C4-2B (cell line): Measurements from ENCODE around the gene GCK.

Experiments used
- H3K27ac ChIP-seq: fragments of 450-650 bp; 2 replicates; pipeline ENCODE4 v1.5.1; 2017
- ZFX ChIP-seq: fragments of 450-650 bp; IDR thresholded peaks from 2 replicates; pipeline ENCODE4 v1.6.1; 2017
- TF ChIP-seq, protein P1 (sequence below): fragments of 450-650 bp; conservative IDR thresholded peaks from 2 replicates; pipeline ENCODE4 v1.5.1; 2017; ENCODE audit warnings: mild to moderate bottlenecking

Gene GCK

DNA sequence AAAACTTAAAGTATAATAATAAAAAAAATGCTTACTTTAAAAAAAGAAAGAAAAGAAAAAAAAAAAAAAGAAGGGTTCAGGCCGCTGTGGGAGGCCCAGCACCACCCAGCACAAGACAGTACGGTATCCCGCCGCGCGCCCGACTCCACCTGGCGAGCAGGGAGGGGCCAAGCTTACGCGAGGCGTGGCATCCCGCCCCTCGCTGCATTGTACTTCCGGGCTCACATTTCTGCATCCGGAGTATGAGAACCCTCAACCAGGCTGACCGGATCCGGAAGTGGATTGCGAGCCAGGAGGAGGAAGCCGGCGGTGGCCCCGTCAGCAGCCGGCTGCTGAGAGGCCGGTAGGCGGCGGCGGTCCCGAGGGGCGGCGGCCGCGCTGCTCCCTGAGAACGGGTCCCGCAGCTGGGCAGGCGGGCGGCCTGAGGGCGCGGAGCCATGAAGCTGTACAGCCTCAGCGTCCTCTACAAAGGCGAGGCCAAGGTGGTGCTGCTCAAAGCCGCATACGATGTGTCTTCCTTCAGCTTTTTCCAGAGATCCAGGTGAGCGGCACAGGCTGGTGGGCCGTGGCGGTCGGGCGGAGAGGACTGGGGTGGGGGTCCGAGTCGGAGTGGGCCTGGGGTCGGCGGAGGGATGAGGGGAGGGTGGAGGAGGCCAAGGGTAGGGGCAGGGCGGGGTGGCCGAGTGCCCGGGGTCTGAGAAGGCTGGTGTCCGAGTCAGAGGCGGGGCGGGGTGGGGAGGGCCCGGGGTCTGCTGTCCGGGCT, 11.6 kb upstream of the GCK start, which contains the start of gene YKT6:
Gene YKT6 (plus strand): TSS at position 280 of the 763 bp plus-strand sequence. CDS start 158 bp downstream, at position 438.
- peak within 1 kb of the TSS; percentile 84 for H3K27ac ChIP-seq
- peak; percentile 58 for TF ChIP-seq ZFX
- TF ChIP-seq, protein P1, sequence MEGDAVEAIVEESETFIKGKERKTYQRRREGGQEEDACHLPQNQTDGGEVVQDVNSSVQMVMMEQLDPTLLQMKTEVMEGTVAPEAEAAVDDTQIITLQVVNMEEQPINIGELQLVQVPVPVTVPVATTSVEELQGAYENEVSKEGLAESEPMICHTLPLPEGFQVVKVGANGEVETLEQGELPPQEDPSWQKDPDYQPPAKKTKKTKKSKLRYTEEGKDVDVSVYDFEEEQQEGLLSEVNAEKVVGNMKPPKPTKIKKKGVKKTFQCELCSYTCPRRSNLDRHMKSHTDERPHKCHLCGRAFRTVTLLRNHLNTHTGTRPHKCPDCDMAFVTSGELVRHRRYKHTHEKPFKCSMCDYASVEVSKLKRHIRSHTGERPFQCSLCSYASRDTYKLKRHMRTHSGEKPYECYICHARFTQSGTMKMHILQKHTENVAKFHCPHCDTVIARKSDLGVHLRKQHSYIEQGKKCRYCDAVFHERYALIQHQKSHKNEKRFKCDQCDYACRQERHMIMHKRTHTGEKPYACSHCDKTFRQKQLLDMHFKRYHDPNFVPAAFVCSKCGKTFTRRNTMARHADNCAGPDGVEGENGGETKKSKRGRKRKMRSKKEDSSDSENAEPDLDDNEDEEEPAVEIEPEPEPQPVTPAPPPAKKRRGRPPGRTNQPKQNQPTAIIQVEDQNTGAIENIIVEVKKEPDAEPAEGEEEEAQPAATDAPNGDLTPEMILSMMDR, result peak; percentile 65

DNA sequence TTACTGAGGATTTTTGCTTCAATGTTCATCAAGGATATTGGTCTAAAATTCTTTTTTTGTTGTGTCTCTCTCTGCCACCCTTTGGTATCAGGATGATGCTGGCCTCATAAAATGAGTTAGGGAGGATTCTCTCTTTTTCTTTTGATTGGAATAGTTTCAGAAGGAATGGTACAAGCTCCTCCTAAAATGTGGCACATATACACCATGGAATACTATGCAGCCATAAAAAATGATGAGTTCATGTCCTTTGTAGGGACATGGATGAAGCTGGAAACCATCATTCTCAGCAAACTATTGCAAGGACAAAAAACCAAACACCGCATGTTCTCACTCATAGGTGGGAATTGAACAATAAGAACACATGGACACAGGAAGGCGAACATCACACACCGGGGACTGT, 10.9 kb upstream of the GCK start:
- peak overlapping the region; percentile 84; the same call in 1 of the 2 replicates for H3K27ac ChIP-seq

DNA sequence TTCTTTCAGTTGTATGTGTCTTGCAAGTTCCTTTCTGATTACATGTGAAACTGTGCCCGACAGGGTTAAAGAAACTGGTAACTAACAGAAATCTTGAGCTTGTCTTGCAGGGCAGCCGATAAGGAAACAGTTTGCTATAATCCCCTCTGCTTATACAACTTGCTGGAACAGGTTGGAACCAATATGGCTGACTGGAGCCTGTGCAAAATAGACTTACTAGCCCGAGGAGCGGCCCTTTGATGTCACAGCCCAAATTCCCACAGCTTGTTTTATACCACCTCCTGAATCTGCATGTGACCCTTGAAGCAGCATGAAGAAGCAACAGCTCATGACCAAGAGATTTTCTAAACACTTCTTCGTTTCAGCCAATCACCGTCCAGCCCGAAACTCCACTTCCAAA, 8.2 kb upstream of the GCK start:
- no peak overlapping the region for H3K27ac ChIP-seq
- no peak for TF ChIP-seq ZFX
- TF ChIP-seq, protein P1, result no peak

DNA sequence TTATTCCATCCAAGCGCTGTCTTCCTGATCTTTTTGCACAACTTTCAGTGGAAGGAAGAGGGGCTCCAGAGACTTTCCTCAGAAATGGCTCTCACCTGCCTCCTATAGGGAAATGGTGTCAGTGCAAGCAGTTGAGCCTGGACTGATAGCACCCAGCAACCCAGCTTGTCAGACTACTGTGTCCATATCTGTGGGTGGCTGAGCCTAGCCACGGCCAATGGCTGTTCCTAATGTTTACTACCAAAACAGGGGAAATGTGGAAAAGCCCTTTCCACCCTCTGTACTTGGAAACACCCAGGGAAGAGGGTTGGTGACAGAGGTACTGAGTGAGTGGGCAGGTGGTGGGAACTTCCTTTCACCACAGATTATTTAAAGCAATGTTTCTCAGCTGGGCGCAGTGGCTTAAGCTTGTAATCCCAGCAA, 7.2 kb upstream of the GCK start:
- TF ChIP-seq, protein P1, result peak; percentile 72
- no peak for TF ChIP-seq ZFX
- H3K27ac ChIP-seq, result no peak overlapping the region

DNA sequence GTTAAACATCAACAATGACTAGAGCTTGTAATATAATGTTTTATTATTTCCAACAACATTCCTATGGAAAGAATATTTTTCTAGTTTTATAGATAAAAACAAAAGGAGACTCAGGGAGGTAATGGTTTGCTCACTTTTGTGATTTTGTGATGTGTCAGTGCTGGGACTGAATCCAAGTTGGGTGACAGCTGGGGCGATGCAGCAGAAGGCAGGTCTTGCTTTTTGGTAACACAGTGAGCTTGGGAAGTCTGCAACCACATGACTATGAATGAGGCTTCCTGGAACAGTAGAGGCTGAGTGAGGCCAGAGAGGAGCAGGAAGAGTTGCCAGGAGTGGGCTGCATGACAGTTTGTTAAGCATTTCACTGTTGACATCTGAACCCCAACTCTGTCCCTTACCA, 6.7 kb upstream of the GCK start:
- TF ChIP-seq, protein P1, result no peak
- no peak for TF ChIP-seq ZFX
- H3K27ac ChIP-seq, result no peak overlapping the region

DNA sequence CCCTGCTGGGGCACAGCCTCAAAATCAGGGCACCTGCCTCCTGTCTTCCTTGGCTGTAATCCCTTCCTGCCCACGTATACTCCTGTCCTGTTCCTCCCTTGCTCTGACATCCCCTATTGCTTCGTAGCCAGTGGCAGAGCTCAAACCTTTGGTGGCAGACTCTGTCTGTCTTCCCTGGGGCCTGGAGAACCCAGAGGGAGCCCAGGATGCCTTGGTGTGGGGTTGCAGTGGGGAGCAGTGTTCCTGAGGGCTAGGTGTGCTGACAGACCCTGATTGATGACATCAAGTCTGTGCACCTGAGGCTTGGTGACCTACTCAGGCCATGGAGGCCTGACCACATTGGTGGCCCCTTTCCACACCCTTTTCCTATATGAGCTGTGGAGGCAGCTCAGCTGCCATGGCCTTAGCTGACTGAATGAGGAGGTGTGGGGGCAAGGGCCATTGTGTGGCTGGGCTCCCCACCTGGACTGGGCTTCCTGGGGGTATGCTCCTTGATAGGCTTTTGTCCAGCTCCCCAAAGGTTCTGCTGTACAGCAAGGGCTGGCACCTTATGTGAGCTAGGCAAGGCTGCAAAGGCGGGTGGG, 5.4 kb upstream of the GCK start:
- no peak overlapping the region for H3K27ac ChIP-seq
- TF ChIP-seq, protein P1, result no peak
- no peak for TF ChIP-seq ZFX

DNA sequence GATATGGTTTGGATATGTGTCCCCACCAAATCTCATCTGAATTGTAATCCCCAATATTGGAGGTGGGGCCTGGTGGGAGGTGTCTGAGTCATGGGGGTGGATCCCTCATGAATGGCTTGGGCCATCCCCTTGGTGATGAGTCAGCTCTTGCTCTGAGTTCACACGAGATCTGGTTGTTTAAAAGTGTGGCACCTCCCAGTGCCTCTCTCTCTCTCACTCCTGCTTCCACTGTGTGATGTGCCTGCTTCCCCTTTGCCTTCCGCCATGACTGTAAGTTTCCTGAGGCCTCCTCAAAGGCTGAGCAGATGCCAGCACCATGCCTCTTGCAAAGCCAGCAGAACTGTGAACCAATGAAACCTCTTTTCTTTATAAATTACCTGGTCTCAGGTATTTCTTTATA, 4.8 kb upstream of the GCK start:
- no peak for TF ChIP-seq ZFX
- TF ChIP-seq, protein P1, result no peak
- no peak overlapping the region for H3K27ac ChIP-seq
